MM.1S (cell line): Measurements from ENCODE around the gene MYBPC3.

ENCODE experiments used
- EZH2 ChIP-seq: fragments of 300-600 bp; sonication (generic); optimal IDR thresholded peaks from 2 replicates; pipeline ENCODE3; 2017; ENCODE audit warnings: low read depth, mild to moderate bottlenecking, antibody characterized with exemption, low read length, mixed read lengths
- EZH2phosphoT487 ChIP-seq: fragments of 300-600 bp; sonication (generic); IDR thresholded peaks from 2 replicates; pipeline ENCODE4 v1.6.1; 2018; ENCODE audit warnings: antibody characterized with exemption, low read length
- TF ChIP-seq, protein P1 (sequence below): fragments of 300-600 bp; sonication (generic); IDR thresholded peaks from 2 replicates; pipeline ENCODE4 v1.5.1; 2016; ENCODE audit warnings: antibody characterized with exemption, low read length, mixed read lengths

DNA sequence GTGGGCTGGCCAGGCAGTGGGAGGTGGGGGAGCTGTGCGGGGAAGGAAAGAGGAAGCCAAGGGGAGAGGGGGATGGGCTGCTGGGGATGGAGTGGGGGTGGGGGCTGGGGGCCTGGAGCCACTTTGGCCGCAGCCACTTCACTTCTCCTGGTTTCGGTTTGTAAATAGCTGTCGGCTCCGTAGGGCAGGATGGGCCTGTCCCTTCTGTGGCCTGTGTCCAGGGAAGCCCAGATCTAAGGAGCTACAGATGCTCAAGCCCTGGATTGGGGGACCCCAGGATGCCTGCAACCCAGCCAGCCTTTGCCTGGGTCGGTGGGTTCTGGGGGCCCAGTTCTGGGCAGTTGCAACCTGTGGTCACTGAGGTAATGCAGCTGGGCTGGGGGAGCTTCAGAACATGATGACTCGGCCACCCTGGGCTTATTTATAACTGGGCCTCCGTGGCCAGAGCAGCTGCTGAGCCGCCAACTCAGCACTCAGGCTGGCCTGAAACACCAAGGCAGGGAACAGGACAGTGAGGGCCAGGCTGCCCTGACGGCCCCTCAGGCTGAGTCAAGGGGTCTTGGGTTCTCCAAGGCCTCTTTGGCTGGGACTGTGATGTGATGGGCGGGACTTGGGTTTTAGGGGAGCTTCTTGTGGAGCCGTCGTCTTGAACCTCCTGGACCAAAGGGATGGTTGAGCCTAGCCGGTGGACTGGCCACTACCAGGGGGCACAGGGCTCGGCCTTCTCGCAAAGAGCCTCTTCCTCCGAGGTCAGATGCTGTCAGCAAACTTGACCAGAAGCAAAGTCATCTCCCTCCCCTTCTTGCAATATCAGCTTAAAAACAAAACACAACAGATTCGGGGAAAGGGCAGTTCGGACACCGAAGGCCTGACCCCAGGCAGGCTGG lies 40.9 kb upstream of the MYBPC3 start:
- TF ChIP-seq, protein P1, sequence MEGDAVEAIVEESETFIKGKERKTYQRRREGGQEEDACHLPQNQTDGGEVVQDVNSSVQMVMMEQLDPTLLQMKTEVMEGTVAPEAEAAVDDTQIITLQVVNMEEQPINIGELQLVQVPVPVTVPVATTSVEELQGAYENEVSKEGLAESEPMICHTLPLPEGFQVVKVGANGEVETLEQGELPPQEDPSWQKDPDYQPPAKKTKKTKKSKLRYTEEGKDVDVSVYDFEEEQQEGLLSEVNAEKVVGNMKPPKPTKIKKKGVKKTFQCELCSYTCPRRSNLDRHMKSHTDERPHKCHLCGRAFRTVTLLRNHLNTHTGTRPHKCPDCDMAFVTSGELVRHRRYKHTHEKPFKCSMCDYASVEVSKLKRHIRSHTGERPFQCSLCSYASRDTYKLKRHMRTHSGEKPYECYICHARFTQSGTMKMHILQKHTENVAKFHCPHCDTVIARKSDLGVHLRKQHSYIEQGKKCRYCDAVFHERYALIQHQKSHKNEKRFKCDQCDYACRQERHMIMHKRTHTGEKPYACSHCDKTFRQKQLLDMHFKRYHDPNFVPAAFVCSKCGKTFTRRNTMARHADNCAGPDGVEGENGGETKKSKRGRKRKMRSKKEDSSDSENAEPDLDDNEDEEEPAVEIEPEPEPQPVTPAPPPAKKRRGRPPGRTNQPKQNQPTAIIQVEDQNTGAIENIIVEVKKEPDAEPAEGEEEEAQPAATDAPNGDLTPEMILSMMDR, result no peak
- TF ChIP-seq EZH2 (no peak), EZH2phosphoT487 (no peak)
